BJ (cell line): ENCODE results near the gene KRT36. TPM values are rescaled to one million over a fixed set of nuclear protein-coding genes. Genes with fewer than 3 reads are reported as not detected.

Source experiments
- CTCF ChIA-PET: fragments of 350-600 bp; formaldehyde crosslinking; extraction: SDS; loops from one replicate; lab custom pipeline; 2021; ENCODE audit warnings: antibody characterized with exemption, inconsistent platforms; lab: Yijun Ruan, JAX
- POLR2A ChIA-PET: fragments of 300-600 bp; sonication (Branson Sonifier 250); formaldehyde crosslinking; extraction: SDS; loops from one replicate; lab custom pipeline; 2021; ENCODE audit warnings: antibody characterized with exemption; lab: Charles Lee
- DNase-seq: peaks from one replicate; pipeline ENCODE4 v3.0.0-alpha.2; 2011; ENCODE audit warnings: low read depth
- H3K27me3 ChIP-seq: 2 replicates; pipeline ENCODE4 v1.6.0; 2011; ENCODE audit warnings: low read length; ENCODE audit not compliant: control insufficient read depth, insufficient read depth
- H3K36me3 ChIP-seq: 2 replicates; pipeline ENCODE4 v1.5.1; 2011; ENCODE audit warnings: low read length; ENCODE audit not compliant: control insufficient read depth, insufficient read depth
- H3K4me3 ChIP-seq: 2 replicates; pipeline ENCODE4 v1.5.1; 2011; ENCODE audit warnings: low read depth, mild to moderate bottlenecking, control low read depth, low read length
- CTCF ChIP-seq: IDR thresholded peaks from 2 replicates; pipeline ENCODE4 v1.5.1; 2011; ENCODE audit warnings: low read depth, mild to moderate bottlenecking, control low read depth, inconsistent platforms, low read length, moderate library complexity; ENCODE audit not compliant: insufficient read depth
- polyA minus RNA-seq: library from RNA; depleted of rRNA, polyadenylated mRNA; stranded (reverse); fragments of >200 nt; gene quantifications from 2 replicates; pipeline ENCODE4 v1.2.3, GENCODE V29; 2011; rRNA and poly(A)+ RNA removed
- polyA plus RNA-seq: library from polyadenylated mRNA; depleted of rRNA; stranded (reverse); fragments of >200 nt; gene quantifications from 2 replicates; pipeline ENCODE4 v1.2.3, GENCODE V29; 2011; rRNA removed

KRT36 gene
- polyA plus RNA-seq (0.04 TPM in 2 replicates), polyA minus RNA-seq (not detected in 2 replicates)

- ChIA-PET CTCF (interaction anchor here (1.2 to 1.6 kb wide), 4 partner anchors 10 to 160 kb away, joined by 3 to 6 read pairs (median 4); no protein-coding TSS in a partner anchor), POLR2A (no interaction called here)
- H3K27me3 ChIP-seq: no peaks in the 10 kb centered on the region
- DNase-seq: no peak
- TF ChIP-seq CTCF: no peak
- no peaks in the 10 kb centered on the region for H3K36me3 ChIP-seq
- H3K4me3 ChIP-seq: no peak within 1 kb of the TSS
These were observed at the start of gene KRT36 for GRCh38 chr17:41489531-41489930. KRT36 (minus strand) TSS chr17:41489910; CDS start chr17:41489864, 46 bp downstream.

GRCh38 chr17:41539071-41539492 lies 49.4 kb upstream of the KRT36 start:
- TF ChIP-seq CTCF: no peak
- ChIA-PET CTCF (interaction anchor here (1.7 to 2.6 kb wide), 2 partner anchors 10 to 109 kb away, joined by 8 to 9 read pairs; no protein-coding TSS in a partner anchor), POLR2A (interaction anchor here (0.6 kb wide), 1 partner anchor 9 kb away, joined by 3 read pairs; no protein-coding TSS in a partner anchor)
- H3K27me3 ChIP-seq: no peaks in the 10 kb centered on the region
- H3K36me3 ChIP-seq: no peaks in the 10 kb centered on the region
- DNase-seq: no peak
- no peak overlapping the region for H3K4me3 ChIP-seq

GRCh38 chr17:41538565-41538991 lies 48.9 kb upstream of the KRT36 start:
- ChIA-PET CTCF (interaction anchor here (1.7 to 2.6 kb wide), 2 partner anchors 11 to 110 kb away, joined by 8 to 9 read pairs; no protein-coding TSS in a partner anchor), POLR2A (interaction anchor here (0.6 kb wide), 1 partner anchor 9 kb away, joined by 3 read pairs; no protein-coding TSS in a partner anchor)
- DNase-seq: no peak
- TF ChIP-seq CTCF: no peak
- Histone ChIP-seq H3K27me3 (no peaks in the 10 kb centered on the region), H3K4me3 (no peak overlapping the region), H3K36me3 (no peaks in the 10 kb centered on the region)

GRCh38 chr17:41537990-41538389 lies 48.3 kb upstream of the KRT36 start:
- CTCF ChIA-PET: interaction anchor here (1.2 to 1.7 kb wide), 3 partner anchors 11 to 111 kb away, joined by 3 to 9 read pairs (median 6); no protein-coding TSS in a partner anchor
- POLR2A ChIA-PET: no interaction called here
- DNase-seq: no peak

More at GRCh38 chr17:41537990-41538389, 48.3 kb upstream of the KRT36 start:
- no peak overlapping the region for H3K4me3 ChIP-seq
- H3K27me3 ChIP-seq: no peaks in the 10 kb centered on the region
- TF ChIP-seq CTCF: no peak
- no peaks in the 10 kb centered on the region for H3K36me3 ChIP-seq
